Endothelial cell (in vitro differentiated cells): ENCODE measurements around the gene LMOD3. TPM values are rescaled to one million over a fixed set of nuclear protein-coding genes. Genes with fewer than 3 reads are reported as not detected.

Source experiments
- DNase-seq: peaks from one replicate; pipeline ENCODE4 v3.0.0; 2021; ENCODE audit warnings: low spot score
- H3K27ac Mint-ChIP-seq: one replicate; pipeline ENCODE4 v1.8.0; 2021; ENCODE audit warnings: mixed read lengths, inconsistent platforms; ENCODE audit not compliant: unreplicated experiment
- H3K27me3 Mint-ChIP-seq: one replicate; pipeline ENCODE4 v1.8.0; 2021; ENCODE audit warnings: mild to moderate bottlenecking, moderate library complexity, mixed read lengths, inconsistent platforms; ENCODE audit not compliant: unreplicated experiment
- H3K36me3 Mint-ChIP-seq: one replicate; pipeline ENCODE4 v1.8.0; 2021; ENCODE audit warnings: mild to moderate bottlenecking, low read depth, mixed read lengths, inconsistent platforms; ENCODE audit not compliant: unreplicated experiment
- H3K4me1 Mint-ChIP-seq: one replicate; pipeline ENCODE4 v1.8.0; 2021; ENCODE audit warnings: mild to moderate bottlenecking, mixed read lengths, inconsistent platforms; ENCODE audit not compliant: unreplicated experiment
- H3K4me3 Mint-ChIP-seq: one replicate; pipeline ENCODE4 v1.8.0; 2021; ENCODE audit warnings: mild to moderate bottlenecking, mixed read lengths, inconsistent platforms; ENCODE audit not compliant: unreplicated experiment
- H3K9me3 Mint-ChIP-seq: one replicate; pipeline ENCODE4 v1.8.0; 2021; ENCODE audit warnings: mixed read lengths, inconsistent platforms; ENCODE audit not compliant: unreplicated experiment
- CTCF ChIP-seq: fragments of 200-600 bp; sonication (generic); IDR thresholded peaks from one replicate; pipeline ENCODE4 v1.5.0; 2021; ENCODE audit warnings: antibody characterized with exemption; ENCODE audit not compliant: unreplicated experiment
- total RNA-seq: library from RNA; stranded (reverse); fragmentation: NEBNext Ultra II Directional; extraction: Animal tissue kit (Norgen Biotek cat#: 25700); gene quantifications from one replicate; pipeline ENCODE4 v1.2.1, GENCODE V29; 2021; ENCODE audit not compliant: unreplicated experiment

LMOD3 gene
- total RNA-seq, 1 donor from 2014 or later = not detected

DNA sequence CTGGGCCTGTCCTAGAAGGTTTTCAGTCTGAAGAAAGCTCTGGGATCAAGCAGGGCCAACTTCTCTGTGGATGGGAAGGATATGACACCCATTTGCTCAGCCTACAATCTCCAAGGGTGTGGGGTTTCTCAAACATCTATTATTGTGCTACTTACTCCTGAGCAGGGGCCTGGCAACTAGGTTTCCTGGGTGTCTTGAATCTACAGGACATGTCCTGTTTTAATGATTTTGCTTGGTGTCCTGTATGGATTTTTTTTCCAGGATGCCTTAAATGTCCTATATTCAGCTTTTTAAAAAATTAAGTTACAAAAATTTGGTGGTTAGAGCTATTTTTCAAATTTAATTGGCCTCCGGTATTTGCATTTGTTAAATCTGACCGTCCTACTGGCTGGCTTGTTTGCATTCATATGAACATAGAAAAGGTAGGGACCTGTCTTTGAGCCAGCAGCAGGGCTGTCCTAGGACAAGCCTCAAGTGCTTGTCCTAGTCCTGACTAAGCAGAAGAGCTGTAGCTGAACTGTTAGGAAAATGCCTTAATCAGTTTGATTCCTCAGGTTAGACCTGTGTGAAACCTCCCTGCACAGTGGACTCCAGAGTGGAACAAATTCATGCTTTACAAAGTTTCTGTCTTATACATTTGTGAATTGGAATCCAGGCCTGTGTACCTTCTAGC is 40.0 kb upstream of the LMOD3 start:
- no peak overlapping the region for H3K27ac Mint-ChIP-seq
- H3K9me3 Mint-ChIP-seq = no peaks in the 10 kb centered on the region
- peaks cover 4% of the 10 kb centered on the region for H3K4me1 Mint-ChIP-seq
- H3K36me3 Mint-ChIP-seq = no peaks in the 10 kb centered on the region
- H3K4me3 Mint-ChIP-seq = no peak overlapping the region
- TF ChIP-seq CTCF = no peak
- H3K27me3 Mint-ChIP-seq = peaks cover 4% of the 10 kb centered on the region
- DNase-seq = no peak

GRCh38 chr3:69161587-69162307 is 39.4 kb upstream of the LMOD3 start:
- peaks cover 2% of the 10 kb centered on the region for H3K4me1 Mint-ChIP-seq
- H3K27me3 Mint-ChIP-seq = peaks cover 4% of the 10 kb centered on the region
- H3K4me3 Mint-ChIP-seq = no peak overlapping the region
- DNase-seq = peak; percentile 20
- H3K27ac Mint-ChIP-seq = no peak overlapping the region
- TF ChIP-seq CTCF = peak; percentile 96
- H3K36me3 Mint-ChIP-seq = no peaks in the 10 kb centered on the region
- no peaks in the 10 kb centered on the region for H3K9me3 Mint-ChIP-seq

DNA sequence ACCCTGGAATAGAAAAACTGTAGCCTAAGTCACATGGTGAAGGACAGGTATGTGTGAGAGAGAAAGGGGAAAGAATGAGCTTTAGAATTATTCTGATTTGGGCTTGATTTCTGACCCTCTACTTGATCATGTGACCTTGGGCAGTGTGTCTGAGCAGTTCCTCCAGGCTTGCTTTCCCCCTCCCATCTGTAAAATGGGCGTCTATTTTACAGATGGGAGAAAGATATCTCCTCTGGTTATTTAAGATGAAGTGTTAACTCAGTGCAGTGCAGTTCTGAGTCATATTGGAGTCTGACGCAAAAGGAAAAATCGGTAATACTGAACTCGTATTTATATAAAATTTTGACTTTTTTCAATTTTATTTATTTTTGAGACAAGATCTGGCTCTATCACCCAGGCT is 38.1 kb upstream of the LMOD3 start:
- Mint-ChIP-seq H3K4me3 (no peak overlapping the region), H3K27me3 (peaks cover 4% of the 10 kb centered on the region), H3K4me1 (peaks cover 2% of the 10 kb centered on the region), H3K27ac (no peak overlapping the region), H3K9me3 (no peaks in the 10 kb centered on the region), H3K36me3 (no peaks in the 10 kb centered on the region)
- no peak for DNase-seq
- no peak for TF ChIP-seq CTCF

DNA sequence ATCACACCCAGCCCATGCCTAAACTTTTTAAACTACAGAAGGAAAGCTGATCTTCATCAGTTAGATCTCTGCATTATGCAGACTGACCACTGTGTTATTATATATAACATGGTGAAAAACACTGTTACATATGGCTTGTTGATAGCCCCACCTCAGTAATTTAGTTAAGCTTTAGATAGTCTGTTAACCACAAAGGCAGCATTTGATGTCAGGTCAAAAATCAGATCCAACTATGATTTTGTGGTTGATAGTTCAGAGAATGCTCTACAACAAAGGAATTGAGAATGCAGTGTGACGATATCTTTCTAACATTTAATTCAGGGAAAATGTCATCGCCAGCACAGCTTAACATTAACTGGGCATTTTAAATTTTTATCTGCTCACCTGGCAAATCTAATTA is 37.7 kb upstream of the LMOD3 start:
- H3K27me3 Mint-ChIP-seq = peaks cover 4% of the 10 kb centered on the region
- H3K36me3 Mint-ChIP-seq = no peaks in the 10 kb centered on the region
- no peak for TF ChIP-seq CTCF
- no peak overlapping the region for H3K4me3 Mint-ChIP-seq
- no peak for DNase-seq
- H3K9me3 Mint-ChIP-seq = no peaks in the 10 kb centered on the region
- peaks cover 2% of the 10 kb centered on the region for H3K4me1 Mint-ChIP-seq
- H3K27ac Mint-ChIP-seq = no peak overlapping the region

DNA sequence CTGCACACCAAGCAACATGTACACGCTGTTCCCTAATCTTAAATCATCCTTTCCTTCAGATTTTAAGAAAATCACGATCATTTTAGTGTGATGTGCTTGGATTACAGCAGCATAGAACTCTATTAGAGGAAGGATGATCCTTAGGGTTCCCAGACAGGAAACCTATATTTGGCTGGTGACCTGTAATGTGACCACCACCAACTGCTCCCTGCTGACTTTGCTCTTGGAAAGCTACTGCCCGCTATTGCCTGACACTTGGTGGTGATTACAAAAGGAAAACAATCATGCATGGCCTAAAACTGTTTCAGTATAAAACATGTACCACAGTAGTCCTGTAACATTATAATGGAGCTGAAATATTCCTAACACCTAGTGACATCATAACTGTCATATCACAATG is 27.2 kb upstream of the LMOD3 start:
- Mint-ChIP-seq H3K4me1 (no peaks in the 10 kb centered on the region), H3K27me3 (no peaks in the 10 kb centered on the region), H3K27ac (no peak overlapping the region), H3K36me3 (no peaks in the 10 kb centered on the region), H3K4me3 (no peak overlapping the region), H3K9me3 (no peaks in the 10 kb centered on the region)
- DNase-seq = no peak
- TF ChIP-seq CTCF = no peak
